CD4-positive, alpha-beta T cell treated with Interleukin-12 subunit alpha and Interleukin-12 subunit beta, for 1 hour (primary cell): ENCODE data around the gene ATP11A.
"Not testable (repeated sequence)": the region's sequence is repeated elsewhere in the genome, so short reads cannot be mapped to it uniquely, and the experiment has no call there.

Experiments
- DNase-seq: peaks from one replicate; pipeline ENCODE4 v3.0.0-alpha.2; 2020

The ATP11A gene

GRCh38 chr13:112825875-112826274 lies 136.0 kb downstream of the ATP11A start:
- no peak for DNase-seq

GRCh38 chr13:112826565-112826964 lies 136.7 kb downstream of the ATP11A start:
- no peak for DNase-seq

GRCh38 chr13:112828082-112828699 lies 138.4 kb downstream of the ATP11A start:
- DNase-seq: no peak

GRCh38 chr13:112828756-112829155 lies 138.9 kb downstream of the ATP11A start:
- DNase-seq: no peak

DNA sequence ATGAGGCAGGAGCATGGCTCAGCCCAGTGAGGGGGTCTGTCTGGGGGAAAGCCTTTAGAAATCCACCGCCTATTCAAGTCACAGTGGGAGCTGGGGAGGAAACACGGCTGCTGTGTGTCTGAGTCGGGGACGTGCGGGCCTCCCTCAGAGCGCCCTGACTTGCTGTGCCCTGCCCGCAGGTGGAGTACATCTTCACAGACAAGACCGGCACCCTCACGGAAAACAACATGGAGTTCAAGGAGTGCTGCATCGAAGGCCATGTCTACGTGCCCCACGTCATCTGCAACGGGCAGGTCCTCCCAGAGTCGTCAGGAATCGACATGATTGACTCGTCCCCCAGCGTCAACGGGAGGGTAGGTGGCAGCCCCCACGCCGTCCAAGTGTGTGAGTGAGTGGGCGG lies 141.4 kb downstream of the ATP11A start:
- DNase-seq: no peak

DNA sequence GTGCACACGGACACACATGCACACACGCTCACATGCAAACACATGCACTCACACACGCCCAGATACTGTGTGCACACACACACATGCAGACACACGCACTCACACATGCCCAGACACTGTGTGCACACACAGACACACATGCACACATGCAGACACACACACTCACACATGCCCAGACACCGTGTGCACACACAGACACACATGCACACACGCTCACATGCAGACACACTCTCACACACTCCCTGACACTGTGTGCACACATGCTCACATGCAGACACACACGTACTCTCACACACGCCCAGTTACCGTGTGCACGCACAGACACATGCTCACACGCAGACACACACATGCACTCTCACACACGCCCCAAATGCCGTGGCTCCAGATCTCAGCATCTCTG lies 142.0 kb downstream of the ATP11A start:
- no peak for DNase-seq

DNA sequence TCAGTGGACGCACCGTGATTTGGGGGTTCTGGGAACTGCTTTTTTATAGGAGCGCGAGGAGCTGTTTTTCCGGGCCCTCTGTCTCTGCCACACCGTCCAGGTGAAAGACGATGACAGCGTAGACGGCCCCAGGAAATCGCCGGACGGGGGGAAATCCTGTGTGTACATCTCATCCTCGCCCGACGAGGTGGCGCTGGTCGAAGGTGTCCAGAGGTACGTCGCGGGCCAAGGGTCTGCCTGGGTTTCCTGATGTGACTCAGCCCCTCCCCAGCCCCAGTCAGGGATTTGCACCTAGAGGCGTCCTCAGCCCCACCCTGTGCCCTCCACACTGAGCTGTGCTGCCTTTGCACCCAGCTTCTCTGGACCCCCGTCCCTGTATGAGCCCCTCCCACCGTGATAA lies 143.0 kb downstream of the ATP11A start:
- no peak for DNase-seq

DNA sequence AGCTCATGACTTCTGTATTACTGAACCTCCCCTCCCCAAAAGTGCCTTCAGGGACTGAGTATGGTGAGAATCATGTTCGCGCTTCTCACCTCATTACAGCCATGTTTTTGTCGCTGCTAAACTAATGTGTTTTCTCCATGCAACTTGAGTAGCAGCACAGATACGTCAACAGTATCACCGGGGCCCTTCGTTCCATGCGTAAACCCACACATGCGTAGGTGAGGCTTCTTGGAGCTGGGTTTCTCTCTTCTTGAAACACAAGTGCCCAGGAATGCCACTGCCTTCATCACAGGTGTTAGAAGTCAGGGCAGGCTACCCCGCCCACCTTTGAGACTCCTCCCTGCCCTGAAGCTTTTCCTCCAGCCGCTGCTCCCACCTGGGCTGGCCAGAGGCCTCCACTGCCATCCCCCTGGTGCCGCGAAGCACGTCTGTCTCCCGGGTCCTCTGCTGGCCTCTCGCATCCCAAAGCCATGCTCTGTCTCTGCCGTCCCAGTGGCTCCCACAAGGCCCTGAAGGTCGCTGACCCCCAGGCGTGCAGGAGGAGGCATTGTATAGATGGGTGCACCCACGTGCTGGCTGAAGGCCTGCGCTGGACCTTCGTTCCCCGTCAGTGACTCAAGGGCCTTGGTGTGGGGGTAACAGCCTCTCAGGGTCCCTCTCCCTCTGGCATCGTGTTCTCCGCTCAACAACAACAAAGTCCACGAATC lies 143.9 kb downstream of the ATP11A start:
- DNase-seq: no peak

DNA sequence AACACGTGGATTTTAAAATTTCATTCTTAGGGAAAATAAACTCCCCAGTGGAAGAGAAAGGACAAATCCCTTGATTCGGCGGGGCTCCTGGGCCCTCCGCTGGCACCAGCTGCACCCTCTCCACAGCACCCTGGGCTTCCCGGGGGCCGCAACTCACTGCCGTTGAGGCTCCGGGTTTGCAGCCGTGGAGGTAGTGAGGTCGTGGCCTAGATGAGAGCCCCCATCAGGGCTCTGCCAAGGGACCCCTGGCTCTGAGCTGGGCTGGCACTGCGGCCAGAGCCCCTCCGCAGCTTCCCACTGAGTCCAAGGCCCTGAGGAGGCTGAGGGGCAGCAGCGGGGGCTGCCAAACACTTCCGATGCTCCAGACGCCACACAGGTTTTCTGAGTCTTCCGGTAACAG lies 145.5 kb downstream of the ATP11A start:
- no peak for DNase-seq

DNA sequence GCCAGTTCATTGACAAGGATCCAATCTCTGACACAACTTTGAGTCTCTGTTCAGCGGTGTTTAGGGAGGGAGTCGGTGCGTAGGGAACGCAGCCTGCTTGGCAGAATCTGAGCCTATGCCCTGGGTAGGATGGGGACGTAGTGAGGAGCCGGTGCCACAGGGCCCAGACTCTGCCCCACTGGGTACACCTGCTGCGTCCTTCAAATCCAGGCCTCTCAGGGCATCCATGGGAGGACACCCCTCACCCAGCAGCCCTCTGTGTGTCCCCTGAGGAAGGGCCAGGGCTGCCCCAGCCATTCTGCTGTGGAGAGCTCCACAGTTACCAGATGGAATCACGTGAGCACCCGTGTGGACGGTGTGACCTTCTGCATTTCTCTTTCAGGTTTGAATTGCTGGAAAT lies 146.0 kb downstream of the ATP11A start:
- DNase-seq: no peak

DNA sequence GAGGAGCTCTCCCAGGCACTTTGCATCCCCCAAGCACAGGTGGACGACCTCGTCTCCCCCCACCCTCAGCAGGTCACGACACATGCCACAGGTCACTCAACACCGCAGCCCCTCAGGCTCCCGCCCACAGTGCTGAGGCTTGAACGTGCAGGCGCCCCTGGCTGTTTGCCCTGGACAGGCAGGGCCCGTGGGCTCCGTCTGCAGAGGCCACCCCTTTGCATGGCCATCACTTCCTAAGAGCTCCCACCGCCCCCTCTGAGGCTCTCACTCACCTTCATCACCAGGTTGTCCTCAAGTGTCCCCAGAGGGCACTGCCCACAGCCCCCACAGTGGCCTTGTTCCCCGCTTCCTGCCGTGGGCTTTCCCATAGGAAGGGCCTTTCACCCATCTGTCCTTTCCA lies 147.1 kb downstream of the ATP11A start:
- no peak for DNase-seq

- no peak for DNase-seq
These were observed 147.7 kb downstream of the ATP11A start for GRCh38 chr13:112837371-112838037.

GRCh38 chr13:112838038-112838841 lies 148.4 kb downstream of the ATP11A start:
- DNase-seq: no peak

- no peak for DNase-seq
These were observed 148.9 kb downstream of the ATP11A start for GRCh38 chr13:112838842-112839117.

GRCh38 chr13:112839356-112840105 lies 149.7 kb downstream of the ATP11A start:
- DNase-seq: no peak

DNA sequence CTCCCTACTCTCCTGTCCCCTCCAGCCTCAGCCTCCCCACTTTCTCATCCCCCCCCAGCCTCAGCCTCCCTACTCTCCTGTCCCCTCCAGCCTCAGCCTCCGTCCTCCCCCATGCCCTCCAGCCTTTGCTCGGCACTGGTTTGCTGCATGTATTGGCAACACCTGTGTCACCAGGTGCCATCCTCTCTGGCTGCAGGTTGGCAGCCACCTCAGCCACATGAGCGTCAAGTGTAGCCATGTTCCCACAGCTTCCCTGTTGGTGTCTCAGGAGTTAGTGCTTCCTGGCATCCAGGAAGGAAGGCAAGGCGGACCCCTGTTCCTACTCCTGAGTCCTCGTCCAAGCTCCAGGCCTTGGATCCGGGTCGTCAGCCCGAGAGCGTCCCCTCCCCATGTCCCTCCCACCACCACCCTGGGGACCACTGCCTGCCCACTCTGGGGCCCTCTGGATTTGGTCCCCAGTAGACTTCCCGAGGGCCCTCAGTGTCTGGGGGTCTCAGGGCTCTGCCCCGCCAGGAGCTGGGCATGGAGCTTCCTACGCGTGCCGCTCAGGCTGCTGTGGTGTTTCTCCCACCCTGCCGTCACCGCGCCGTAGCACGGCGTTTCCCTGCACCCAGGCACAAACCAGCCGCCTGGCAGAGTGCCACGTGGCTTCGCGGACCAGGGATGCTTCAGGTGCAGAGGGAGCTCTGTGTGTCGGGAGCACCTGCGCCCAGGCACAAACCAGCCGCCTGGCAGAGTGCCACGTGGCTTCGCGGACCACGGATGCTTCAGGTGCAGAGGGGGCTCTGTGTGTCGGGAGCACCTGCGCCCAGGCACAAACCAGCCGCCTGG lies 150.8 kb downstream of the ATP11A start:
- DNase-seq: no peak

DNA sequence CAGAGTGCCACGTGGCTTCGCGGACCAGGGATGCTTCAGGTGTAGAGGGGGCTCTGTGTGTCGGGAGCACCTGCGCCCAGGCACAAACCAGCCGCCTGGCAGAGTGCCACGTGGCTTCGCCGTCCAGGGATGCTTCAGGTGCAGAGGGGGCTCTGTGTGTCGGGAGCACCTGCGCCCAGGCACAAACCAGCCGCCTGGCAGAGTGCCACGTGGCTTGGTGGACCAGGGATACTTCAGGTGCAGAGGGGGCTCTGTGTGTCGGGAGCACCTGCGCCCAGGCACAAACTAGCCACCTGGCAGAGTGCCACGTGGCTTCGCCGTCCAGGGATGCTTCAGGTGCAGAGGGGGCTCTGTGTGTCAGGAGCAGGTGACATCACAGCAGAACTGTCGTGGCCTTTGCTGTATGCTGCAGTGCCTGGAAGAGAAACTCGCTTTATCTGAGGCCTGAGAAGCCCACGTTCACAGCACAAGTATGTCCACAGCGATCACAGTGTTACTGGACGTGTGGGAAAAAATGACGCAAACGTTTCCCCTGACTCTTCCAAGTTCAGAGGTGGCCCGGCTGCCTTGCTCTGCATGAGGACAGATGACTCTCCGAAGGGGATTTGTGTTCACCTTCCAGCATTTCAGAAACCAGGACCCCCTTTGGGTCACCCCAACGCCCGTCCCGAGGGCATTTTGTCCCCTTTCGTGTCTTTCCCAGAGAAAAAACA lies 151.6 kb downstream of the ATP11A start:
- DNase-seq: not testable (repeated sequence)

- no peak for DNase-seq
These were observed 152.6 kb downstream of the ATP11A start for GRCh38 chr13:112842343-112842856.

GRCh38 chr13:112842931-112843391 lies 153.1 kb downstream of the ATP11A start:
- DNase-seq: no peak

DNA sequence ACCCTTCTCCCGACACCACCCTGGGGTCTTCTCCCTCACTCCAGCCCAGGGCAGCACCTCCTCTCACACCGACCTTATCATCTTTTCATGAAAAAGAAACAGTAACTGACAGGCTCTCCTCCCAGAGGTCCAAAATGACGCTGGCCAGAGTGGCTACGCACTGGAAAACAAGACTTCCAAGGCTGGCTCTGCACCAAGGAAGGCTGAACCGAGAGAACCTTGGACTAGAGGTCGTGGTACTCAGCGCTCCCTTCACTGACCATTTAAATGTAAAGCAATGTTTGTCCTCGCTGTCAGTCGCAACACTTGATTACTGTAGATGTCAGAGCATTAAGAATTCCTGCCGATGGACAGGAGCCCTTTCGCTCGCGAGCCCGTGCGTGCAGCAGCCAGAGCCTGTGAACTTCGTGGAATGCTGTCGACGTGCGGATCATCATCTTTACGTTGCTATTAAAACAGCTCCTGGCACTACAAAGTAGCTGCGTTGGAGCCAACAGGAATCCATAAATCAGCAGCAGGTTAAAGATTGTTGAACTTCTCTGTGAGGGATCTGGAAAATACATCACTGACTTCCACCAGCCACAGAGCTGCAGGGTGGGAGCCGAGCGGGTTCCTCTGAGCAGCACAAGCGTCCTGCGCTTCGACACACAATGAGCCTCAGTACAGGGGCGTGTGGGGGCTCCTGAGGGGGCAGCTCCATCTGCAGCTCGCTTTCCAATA lies 153.7 kb downstream of the ATP11A start:
- DNase-seq: no peak
